B cell (primary cell): ENCODE measurements around the gene GYPC. TPM values are rescaled to one million over a fixed set of nuclear protein-coding genes. Genes with fewer than 3 reads are reported as not detected.

ENCODE experiments used
- ATAC-seq: fragments of 200-7000 bp; cut with Tn5 transposase; one replicate; pipeline ENCODE4 v1.10.0; 2021; ENCODE audit warnings: low read depth, mild to moderate bottlenecking, moderate number of reproducible peaks, moderate library complexity
- CTCF ChIA-PET: fragments of 350-600 bp; sonication (Branson Sonifier 250); formaldehyde crosslinking; loops from one replicate; lab custom pipeline; 2021; ENCODE audit warnings: antibody characterized with exemption, inconsistent platforms; lab: Charles Lee
- POLR2A ChIA-PET: fragments of 350-600 bp; sonication (Branson Sonifier 250); formaldehyde crosslinking; loops from one replicate; lab custom pipeline; 2021; ENCODE audit warnings: antibody characterized with exemption; lab: Charles Lee
- DNase-seq: peaks from one replicate; pipeline ENCODE4 v3.0.0; 2013
- H2AFZ ChIP-seq: 2 replicates; pipeline ENCODE4 v1.6.1; 2012; ENCODE audit warnings: mild to moderate bottlenecking, low read depth, low read length; ENCODE audit not compliant: insufficient read depth, poor library complexity, severe bottlenecking
- H3K27ac ChIP-seq, 2 donors: 1 replicate in 1 of 2; 2 replicates in 1 of 2; pipeline ENCODE4 v1.5.1; 2012 to 2013; ENCODE audit warnings: low read length in 2 of 2, mild to moderate bottlenecking in 2 of 2, moderate library complexity in 1 of 2
- H3K27me3 ChIP-seq, 4 experiments: fragments of 200-600 bp in 1 of 4; sonication (generic) in 1 of 4; replicated peaks in 1 of 4; 1 replicate in 2 of 4; 2 replicates in 2 of 4; pipeline versions ENCODE4 v1.6.1 to v1.7.0; 2013 to 2016; ENCODE audit warnings: low read length in 3 of 4, mild to moderate bottlenecking in 2 of 4, mixed read lengths in 1 of 4, moderate library complexity in 1 of 4; ENCODE audit not compliant: insufficient read depth in 4 of 4, control insufficient read depth in 3 of 4; ENCODE audit errors: control extremely low read depth in 1 of 4
- H3K36me3 ChIP-seq, 2 experiments: replicated peaks in 1 of 2; 1 replicate in 1 of 2; 2 replicates in 1 of 2; pipeline versions ENCODE4 v1.6.1 to v1.7.1; 2013; ENCODE audit warnings: low read length in 1 of 2; ENCODE audit not compliant: insufficient read depth in 2 of 2, control insufficient read depth in 1 of 2; ENCODE audit errors: control extremely low read depth in 1 of 2, extremely low read depth in 1 of 2
- H3K4me1 ChIP-seq, 2 donors: fragments of 200-600 bp in 1 of 2; sonication (generic) in 1 of 2; 1 replicate in 1 of 2; 2 replicates in 1 of 2; pipeline versions ENCODE4 v1.5.1 to v1.6.1; 2013 to 2017; ENCODE audit warnings: low read length in 2 of 2; ENCODE audit not compliant: control insufficient read depth in 2 of 2, insufficient read depth in 2 of 2
- H3K4me2 ChIP-seq: replicated peaks from 2 replicates; pipeline ENCODE3; 2012; ENCODE audit warnings: mild to moderate bottlenecking, low read depth, low read length; ENCODE audit not compliant: poor library complexity, severe bottlenecking
- H3K4me3 ChIP-seq, 5 experiments: fragments of 200-600 bp in 1 of 5; sonication (generic) in 1 of 5; 1 replicate in 3 of 5; 2 replicates in 2 of 5; pipeline versions ENCODE4 v1.5.1 to v1.7.0; 2011 to 2016; ENCODE audit warnings: low read length in 4 of 5, mild to moderate bottlenecking in 4 of 5, low read depth in 2 of 5, control low read depth in 1 of 5, moderate library complexity in 1 of 5; ENCODE audit not compliant: insufficient read depth in 1 of 5; ENCODE audit errors: control extremely low read depth in 1 of 5, extremely low read depth in 1 of 5
- H3K79me2 ChIP-seq: fragments of 200-600 bp; sonication (generic); one replicate; pipeline ENCODE4 v1.6.0; 2016; ENCODE audit warnings: low read length; ENCODE audit not compliant: control insufficient read depth, insufficient read depth
- H3K9ac ChIP-seq: fragments of 200-600 bp; sonication (generic); 2 replicates; pipeline ENCODE4 v1.6.1; 2017; ENCODE audit warnings: mild to moderate bottlenecking, low read length, moderate library complexity
- H3K9me3 ChIP-seq, 3 donors: one replicate each; pipeline versions ENCODE4 v1.6.1 to v1.7.1; 2013; ENCODE audit warnings: low read length in 2 of 3; ENCODE audit not compliant: control insufficient read depth in 2 of 3, insufficient read depth in 1 of 3; ENCODE audit errors: control extremely low read depth in 1 of 3
- H4K20me1 ChIP-seq: 2 replicates; pipeline ENCODE4 v1.6.0; 2012; ENCODE audit warnings: mild to moderate bottlenecking, low read length; ENCODE audit not compliant: insufficient read depth, control insufficient read depth, poor library complexity, severe bottlenecking
- H3K27ac Mint-ChIP-seq: one replicate; pipeline ENCODE4 v1.8.0; 2021; ENCODE audit warnings: mixed read lengths
- H3K27me3 Mint-ChIP-seq: one replicate; pipeline ENCODE4 v1.8.0; 2021; ENCODE audit warnings: mixed read lengths
- H3K4me1 Mint-ChIP-seq: one replicate; pipeline ENCODE4 v1.8.0; 2021; ENCODE audit warnings: mixed read lengths
- H3K4me3 Mint-ChIP-seq: one replicate; pipeline ENCODE4 v1.8.0; 2021; ENCODE audit warnings: mixed read lengths
- H3K9me3 Mint-ChIP-seq: one replicate; pipeline ENCODE4 v1.8.0; 2022; ENCODE audit warnings: mixed read lengths; ENCODE audit not compliant: insufficient read depth
- CTCF ChIP-seq: fragments of 200-600 bp; IDR thresholded peaks from one replicate; pipeline ENCODE4 v1.8.0; 2022; ENCODE audit warnings: antibody characterized with exemption, mild to moderate bottlenecking
- EZH2 ChIP-seq: IDR thresholded peaks from 2 replicates; pipeline ENCODE4 v1.6.1; 2012; ENCODE audit warnings: borderline replicate concordance, low read depth, mild to moderate bottlenecking, moderate library complexity, low read length; ENCODE audit not compliant: insufficient read depth, poor library complexity, severe bottlenecking
- WGBS: methylation state at CpG from one replicate; pipeline ENCODE4 v1.1.5; 2013; ENCODE audit warnings: missing lambda C conversion rate; ENCODE audit not compliant: insufficient coverage; 5-methylcytosine and 5-hydroxymethylcytosine counted together
- intact Hi-C: fragments of 100-400 bp; cut with micrococcal nuclease; formaldehyde crosslinking; loops from one replicate; pipeline ENCODE4 v1.10.0; 2022
- polyA plus RNA-seq: library from polyadenylated mRNA; depleted of rRNA; stranded (reverse); fragments of >200 nt; gene quantifications from 2 replicates; pipeline ENCODE4 v1.2.3, GENCODE V29; 2012
- total RNA-seq, 2 donors: library from RNA; stranded (reverse); fragments of 120-200 nt in 1 of 2; gene quantifications; 1 replicate in 1 of 2; 2 replicates in 1 of 2; pipeline versions ENCODE4 v1.2.3 to v1.2.4, GENCODE V29; 2013 to 2022

Gene GYPC
- total and polyA plus RNA-seq, 2 donors (not counting 1 experiment from before 2014, with no cell fraction given), result 48.8 to 111 TPM

DNA sequence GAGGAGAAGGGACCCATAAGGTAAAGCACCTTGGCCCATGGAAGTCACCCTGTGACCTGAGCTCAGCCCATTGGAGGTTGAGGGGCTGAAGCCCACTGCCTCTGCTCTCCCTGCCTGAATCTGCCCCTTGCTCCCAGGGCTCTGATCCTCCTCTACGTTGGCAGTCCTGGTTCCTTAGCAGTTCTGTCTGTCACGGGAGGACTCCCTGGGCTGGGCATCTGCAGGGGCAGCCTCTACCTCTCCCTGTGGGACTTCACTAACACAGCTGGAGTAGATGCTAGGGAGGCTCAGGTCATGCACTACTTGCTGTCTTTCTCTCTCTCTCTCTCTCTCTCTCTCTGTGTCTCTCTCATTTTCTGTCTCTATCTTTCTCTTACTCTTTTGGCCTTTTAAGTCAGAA lies 8.7 kb downstream of the GYPC start:
- Mint-ChIP-seq H3K27ac (peak overlapping the region; percentile 87), H3K27me3 (no peaks in the 10 kb centered on the region), H3K4me1 (peaks cover 68% of the 10 kb centered on the region), H3K9me3 (no peaks in the 10 kb centered on the region), H3K4me3 (peak overlapping the region; percentile 67)
- Histone ChIP-seq H3K79me2 (peaks cover 100% of the 10 kb centered on the region), H3K27me3 (no peaks in the 10 kb centered on the region), H3K4me2 (peak overlapping the region; percentile 67), H3K4me3 (peak overlapping the region in 1 of 5 experiments; percentile 27), H2AFZ (peak overlapping the region; percentile 54), H3K9me3 (no peaks in the 10 kb centered on the region), H3K27ac (peak overlapping the region; percentile 19 to 75), H4K20me1 (peaks cover 1% of the 10 kb centered on the region), H3K4me1 (peaks cover 45 to 55% of the 10 kb centered on the region in 2 donors), H3K9ac (peak overlapping the region; percentile 42), H3K36me3 (peaks cover 0 to 25% of the 10 kb centered on the region in 2 experiments)
- 22% methylated on average over 2 of the region's 2 CpGs for WGBS
- ChIA-PET POLR2A (interaction anchor here (0.7 kb wide), 1 partner anchor 137 kb away, joined by 4 read pairs; no protein-coding TSS in a partner anchor), CTCF (interaction anchor here (1.8 kb wide), 1 partner anchor 30 kb away, joined by 5 read pairs; no protein-coding TSS in a partner anchor)
- intact Hi-C loops, result no loop called here
- DNase-seq (peak; percentile 19), ATAC-seq (no peak)
- no peak for TF ChIP-seq CTCF
- TF ChIP-seq EZH2, result no peak

DNA sequence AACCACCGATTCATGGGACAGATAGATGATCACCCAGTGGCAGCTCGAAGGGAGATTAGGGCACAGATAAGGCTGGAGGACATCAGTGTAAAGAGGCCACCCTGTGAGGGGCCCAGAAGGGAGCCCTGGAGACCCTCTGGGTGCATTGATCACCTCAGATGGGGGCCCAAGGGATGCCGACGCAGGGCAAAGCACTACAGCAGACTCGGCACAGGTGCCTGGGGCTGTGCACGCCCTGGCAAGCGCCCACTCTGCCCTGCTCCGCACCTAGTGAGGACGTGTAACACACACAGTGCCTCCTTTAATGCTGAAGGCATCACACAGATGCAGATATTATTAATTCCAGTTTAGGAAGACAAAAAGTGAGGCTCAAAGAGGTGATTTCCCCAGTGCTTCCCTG lies 9.5 kb downstream of the GYPC start:
- CTCF ChIA-PET, result no interaction called here
- no peaks in the 10 kb centered on the region for H3K27me3 Mint-ChIP-seq

More for the DNA sequence above, 9.5 kb downstream of the GYPC start:
- H3K4me3 Mint-ChIP-seq, result no peak overlapping the region
- H3K27ac Mint-ChIP-seq, result peak overlapping the region; percentile 70
- Histone ChIP-seq H3K27ac (no peak overlapping the region), H3K9me3 (no peaks in the 10 kb centered on the region), H3K4me3 (no peak overlapping the region), H3K27me3 (no peaks in the 10 kb centered on the region), H4K20me1 (peaks cover 10% of the 10 kb centered on the region), H3K4me1 (peaks cover 41 to 47% of the 10 kb centered on the region in 2 donors), H3K79me2 (peaks cover 100% of the 10 kb centered on the region), H3K36me3 (peaks cover 0 to 26% of the 10 kb centered on the region in 2 experiments), H3K9ac (no peak overlapping the region), H3K4me2 (peak overlapping the region; percentile 1), H2AFZ (no peak overlapping the region)
- intact Hi-C loops, result no loop called here
- H3K9me3 Mint-ChIP-seq, result no peaks in the 10 kb centered on the region
- WGBS, result 85% methylated on average over 8 of the region's 9 CpGs
- ATAC-seq, result no peak
- no peak for DNase-seq
- peaks cover 60% of the 10 kb centered on the region for H3K4me1 Mint-ChIP-seq
- TF ChIP-seq EZH2 (no peak), CTCF (no peak)
- POLR2A ChIA-PET, result interaction anchor here (0.7 kb wide), 1 partner anchor 138 kb away, joined by 4 read pairs; no protein-coding TSS in a partner anchor
